ENCODE results near the gene SIPA1L3.

The SIPA1L3 gene

GRCh38 chr19:37932985-37933936 lies 26.3 kb downstream of the SIPA1L3 start:
- H4K91ac ChIP-seq (ENCODE audit: low read depth, low read length, poor library complexity), result no peak overlapping the region
- H3K23ac ChIP-seq (ENCODE audit: low read depth, low read length, poor library complexity), result peak overlapping the region; percentile 6
- H2BK5ac ChIP-seq (ENCODE audit: low read length), result no peak overlapping the region
- no peak overlapping the region for H2BK12ac ChIP-seq (ENCODE audit: low read length)
- H3K4ac ChIP-seq (ENCODE audit: low read length), result no peak overlapping the region
- no peak for DNase-seq (ENCODE audit: low spot score)
- peaks cover 2 to 9% of the 10 kb centered on the region in 2 donors for H3K36me3 ChIP-seq (replicated peaks in 1 of 2; ENCODE audit: control insufficient read depth in 2 of 2, insufficient read depth in 2 of 2, low read length in 2 of 2)
- no peak overlapping the region for H2AK5ac ChIP-seq (ENCODE audit: low read depth, low read length)
- H3K4me1 ChIP-seq (ENCODE audit: control insufficient read depth in 2 of 2, insufficient read depth in 1 of 2, low read depth in 1 of 2, low read length in 2 of 2), result peaks cover 14 to 19% of the 10 kb centered on the region in 2 donors
- no peak overlapping the region for H4K8ac ChIP-seq (ENCODE audit: low read depth, low read length)
- H3K79me1 ChIP-seq (ENCODE audit: low read depth, low read length), result peaks cover 8% of the 10 kb centered on the region
- H3K27me3 ChIP-seq (ENCODE audit: control insufficient read depth in 3 of 3, insufficient read depth in 3 of 3, low read depth in 1 of 3, low read length in 3 of 3), result no peaks in the 10 kb centered on the region
- no peak overlapping the region for H3K9ac ChIP-seq (ENCODE audit: low read depth, low read length, poor library complexity)
- H2AFZ ChIP-seq (ENCODE audit: low read length), result no peak overlapping the region
- H3K4me2 ChIP-seq (ENCODE audit: insufficient read depth, low read length, poor library complexity, severe bottlenecking), result no peak overlapping the region
- peaks cover 8 to 18% of the 10 kb centered on the region in 2 donors for H3K9me3 ChIP-seq (replicated peaks in 1 of 2; ENCODE audit: control insufficient read depth in 2 of 2, insufficient read depth in 1 of 2, low read depth in 1 of 2, low read length in 2 of 2)
- no peak overlapping the region for H2BK15ac ChIP-seq (ENCODE audit: low read length)
- no peak overlapping the region for H2BK120ac ChIP-seq (ENCODE audit: low read depth, low read length)
- H3K14ac ChIP-seq (ENCODE audit: low read length), result no peak overlapping the region
- WGBS, 2 donors (ENCODE audit: extremely low coverage in 2 of 2, insufficient read length in 2 of 2, insufficient replicate concordance in 1 of 2), result no CpG with 5 or more reads among the region's 12 CpGs
- peak overlapping the region; percentile 54 for H3K18ac ChIP-seq (ENCODE audit: low read length)
- H3K4me3 ChIP-seq (ENCODE audit: low read length in 2 of 2), result no peak overlapping the region
- no peak overlapping the region for H3K27ac ChIP-seq (replicated peaks; ENCODE audit: low read length)

- Histone ChIP-seq H4K8ac (ENCODE audit: low read depth, low read length) (no peak overlapping the region), H3K9me3 (replicated peaks in 1 of 2; ENCODE audit: control insufficient read depth in 2 of 2, insufficient read depth in 1 of 2, low read depth in 1 of 2, low read length in 2 of 2) (peaks cover 8 to 25% of the 10 kb centered on the region in 2 donors), H3K4ac (ENCODE audit: low read length) (no peak overlapping the region), H3K9ac (ENCODE audit: low read depth, low read length, poor library complexity) (no peak overlapping the region), H3K4me3 (ENCODE audit: low read length in 2 of 2) (no peak overlapping the region), H3K27ac (replicated peaks; ENCODE audit: low read length) (no peak overlapping the region), H2BK5ac (ENCODE audit: low read length) (no peak overlapping the region), H3K23ac (ENCODE audit: low read depth, low read length, poor library complexity) (no peak overlapping the region), H3K4me1 (ENCODE audit: control insufficient read depth in 2 of 2, insufficient read depth in 1 of 2, low read depth in 1 of 2, low read length in 2 of 2) (peaks cover 10 to 18% of the 10 kb centered on the region in 2 donors), H3K79me1 (ENCODE audit: low read depth, low read length) (peaks cover 8% of the 10 kb centered on the region), H4K91ac (ENCODE audit: low read depth, low read length, poor library complexity) (no peak overlapping the region), H2AK5ac (ENCODE audit: low read depth, low read length) (no peak overlapping the region), H3K18ac (ENCODE audit: low read length) (no peak overlapping the region), H3K27me3 (ENCODE audit: control insufficient read depth in 3 of 3, insufficient read depth in 3 of 3, low read depth in 1 of 3, low read length in 3 of 3) (no peaks in the 10 kb centered on the region), H3K36me3 (replicated peaks in 1 of 2; ENCODE audit: control insufficient read depth in 2 of 2, insufficient read depth in 2 of 2, low read length in 2 of 2) (peaks cover 2 to 11% of the 10 kb centered on the region in 2 donors), H2BK12ac (ENCODE audit: low read length) (no peak overlapping the region), H3K14ac (ENCODE audit: low read length) (no peak overlapping the region), H2BK120ac (ENCODE audit: low read depth, low read length) (no peak overlapping the region), H2BK15ac (ENCODE audit: low read length) (no peak overlapping the region), H2AFZ (ENCODE audit: low read length) (no peak overlapping the region), H3K4me2 (ENCODE audit: insufficient read depth, low read length, poor library complexity, severe bottlenecking) (no peak overlapping the region)
- WGBS, 2 donors (ENCODE audit: extremely low coverage in 2 of 2, insufficient read length in 2 of 2, insufficient replicate concordance in 1 of 2), result no CpG with 5 or more reads among the region's 9 CpGs
- no peak for DNase-seq (ENCODE audit: low spot score)
These were observed 26.9 kb downstream of the SIPA1L3 start for GRCh38 chr19:37933937-37934358.

- no CpG with 5 or more reads among the region's 1 CpG for WGBS, 2 donors (ENCODE audit: extremely low coverage in 2 of 2, insufficient read length in 2 of 2, insufficient replicate concordance in 1 of 2)
- H3K4me1 ChIP-seq (ENCODE audit: control insufficient read depth in 2 of 2, insufficient read depth in 1 of 2, low read depth in 1 of 2, low read length in 2 of 2), result peaks cover 10 to 18% of the 10 kb centered on the region in 2 donors
These were observed 28.3 kb downstream of the SIPA1L3 start for GRCh38 chr19:37935341-37935740.

GRCh38 chr19:37936166-37936565 lies 29.2 kb downstream of the SIPA1L3 start:
- no peak overlapping the region for H3K4me3 ChIP-seq (ENCODE audit: low read length in 2 of 2)
- no peak overlapping the region for H3K9ac ChIP-seq (ENCODE audit: low read depth, low read length, poor library complexity)
- H3K4ac ChIP-seq (ENCODE audit: low read length), result no peak overlapping the region
- H3K23ac ChIP-seq (ENCODE audit: low read depth, low read length, poor library complexity), result no peak overlapping the region
- peaks cover 2 to 13% of the 10 kb centered on the region in 2 donors for H3K36me3 ChIP-seq (replicated peaks in 1 of 2; ENCODE audit: control insufficient read depth in 2 of 2, insufficient read depth in 2 of 2, low read length in 2 of 2)
- no peak overlapping the region for H2BK12ac ChIP-seq (ENCODE audit: low read length)
- no peak overlapping the region for H4K8ac ChIP-seq (ENCODE audit: low read depth, low read length)
- H2AK5ac ChIP-seq (ENCODE audit: low read depth, low read length), result no peak overlapping the region
- H2BK120ac ChIP-seq (ENCODE audit: low read depth, low read length), result no peak overlapping the region
- peaks cover 8 to 21% of the 10 kb centered on the region in 2 donors for H3K9me3 ChIP-seq (replicated peaks in 1 of 2; ENCODE audit: control insufficient read depth in 2 of 2, insufficient read depth in 1 of 2, low read depth in 1 of 2, low read length in 2 of 2)
- H3K27me3 ChIP-seq (ENCODE audit: control insufficient read depth in 3 of 3, insufficient read depth in 3 of 3, low read depth in 1 of 3, low read length in 3 of 3), result no peaks in the 10 kb centered on the region
- H3K4me2 ChIP-seq (ENCODE audit: insufficient read depth, low read length, poor library complexity, severe bottlenecking), result no peak overlapping the region
- H2BK15ac ChIP-seq (ENCODE audit: low read length), result no peak overlapping the region
- no peak overlapping the region for H3K14ac ChIP-seq (ENCODE audit: low read length)
- H4K91ac ChIP-seq (ENCODE audit: low read depth, low read length, poor library complexity), result no peak overlapping the region
- H3K79me1 ChIP-seq (ENCODE audit: low read depth, low read length), result peaks cover 6% of the 10 kb centered on the region
- no peak for DNase-seq (ENCODE audit: low spot score)
- H3K27ac ChIP-seq (replicated peaks; ENCODE audit: low read length), result no peak overlapping the region
- H3K4me1 ChIP-seq (ENCODE audit: control insufficient read depth in 2 of 2, insufficient read depth in 1 of 2, low read depth in 1 of 2, low read length in 2 of 2), result peaks cover 10 to 20% of the 10 kb centered on the region in 2 donors
- H2BK5ac ChIP-seq (ENCODE audit: low read length), result no peak overlapping the region
- no CpG with 5 or more reads among the region's 2 CpGs for WGBS, 2 donors (ENCODE audit: extremely low coverage in 2 of 2, insufficient read length in 2 of 2, insufficient replicate concordance in 1 of 2)
- H3K18ac ChIP-seq (ENCODE audit: low read length), result no peak overlapping the region
- H2AFZ ChIP-seq (ENCODE audit: low read length), result no peak overlapping the region

More at GRCh38 chr19:37935341-37935740, 28.3 kb downstream of the SIPA1L3 start:
- Histone ChIP-seq H2AFZ (ENCODE audit: low read length) (no peak overlapping the region), H3K9ac (ENCODE audit: low read depth, low read length, poor library complexity) (no peak overlapping the region), H2BK120ac (ENCODE audit: low read depth, low read length) (no peak overlapping the region), H3K4me3 (ENCODE audit: low read length in 2 of 2) (no peak overlapping the region), H3K4me2 (ENCODE audit: insufficient read depth, low read length, poor library complexity, severe bottlenecking) (no peak overlapping the region), H3K4ac (ENCODE audit: low read length) (no peak overlapping the region), H2BK12ac (ENCODE audit: low read length) (no peak overlapping the region), H3K27ac (replicated peaks; ENCODE audit: low read length) (no peak overlapping the region), H3K9me3 (replicated peaks in 1 of 2; ENCODE audit: control insufficient read depth in 2 of 2, insufficient read depth in 1 of 2, low read depth in 1 of 2, low read length in 2 of 2) (peaks cover 8 to 26% of the 10 kb centered on the region in 2 donors), H4K8ac (ENCODE audit: low read depth, low read length) (no peak overlapping the region), H3K36me3 (replicated peaks in 1 of 2; ENCODE audit: control insufficient read depth in 2 of 2, insufficient read depth in 2 of 2, low read length in 2 of 2) (peaks cover 2 to 13% of the 10 kb centered on the region in 2 donors), H3K18ac (ENCODE audit: low read length) (no peak overlapping the region), H2BK15ac (ENCODE audit: low read length) (no peak overlapping the region), H3K27me3 (ENCODE audit: control insufficient read depth in 3 of 3, insufficient read depth in 3 of 3, low read depth in 1 of 3, low read length in 3 of 3) (no peaks in the 10 kb centered on the region), H3K14ac (ENCODE audit: low read length) (no peak overlapping the region), H4K91ac (ENCODE audit: low read depth, low read length, poor library complexity) (no peak overlapping the region), H2AK5ac (ENCODE audit: low read depth, low read length) (no peak overlapping the region), H3K79me1 (ENCODE audit: low read depth, low read length) (peaks cover 8% of the 10 kb centered on the region), H2BK5ac (ENCODE audit: low read length) (no peak overlapping the region), H3K23ac (ENCODE audit: low read depth, low read length, poor library complexity) (no peak overlapping the region)
- DNase-seq (ENCODE audit: low spot score), result no peak

All from neuronal stem cell (in vitro differentiated cells).